HAP-1 (cell line): Measurements from ENCODE around the gene CENPB.
A peak's percentile ranks its signal among the peaks of the same experiment; 100 is the strongest.
"Not testable (repeated sequence)": the region's sequence is repeated elsewhere in the genome, so short reads cannot be mapped to it uniquely, and the experiment has no call there.

Experiments
- DNase-seq, 2 experiments: peaks; one replicate each; pipeline ENCODE4 v3.0.0-alpha.2; 2016 to 2020; ENCODE audit warnings: low spot score in 2 of 2
- H3K27me3 ChIP-seq: fragments of 250-450 bp; sonication (Bioruptor Pico); 2 replicates; pipeline ENCODE4 v1.5.1; 2020; ENCODE audit warnings: low read depth, mild to moderate bottlenecking, moderate library complexity
- H3K36me3 ChIP-seq: fragments of 250-450 bp; sonication (Bioruptor Pico); replicated peaks from 2 replicates; pipeline ENCODE4 v1.5.1; 2020; ENCODE audit warnings: mild to moderate bottlenecking
- H3K4me1 ChIP-seq: fragments of 250-450 bp; sonication (Bioruptor Pico); 2 replicates; pipeline ENCODE4 v1.5.1; 2020; ENCODE audit warnings: mild to moderate bottlenecking
- H3K4me3 ChIP-seq: fragments of 250-450 bp; sonication (Bioruptor Pico); 2 replicates; pipeline ENCODE4 v1.5.1; 2020; ENCODE audit warnings: mild to moderate bottlenecking, moderate library complexity
- H3K9me3 ChIP-seq: fragments of 250-450 bp; sonication (Bioruptor Pico); 2 replicates; pipeline ENCODE4 v1.5.1; 2020; ENCODE audit warnings: mild to moderate bottlenecking, moderate library complexity
- in situ Hi-C: fragments of 300-500 bp; cut with MboI; formaldehyde crosslinking; loops from 3 replicates; pipeline ENCODE4 v1.14.3; 2020; ENCODE audit warnings: low sequenced_read_pairs, inconsistent platforms, mixed read lengths

The CENPB gene

GRCh38 chr20:3786665-3787323, at the start of gene CENPB:
CENPB (minus strand) TSS chr20:3786740; CDS start chr20:3786483, 257 bp downstream.
- Histone ChIP-seq H3K9me3 (no peaks in the 10 kb centered on the region), H3K27me3 (no peaks in the 10 kb centered on the region), H3K4me3 (peak within 1 kb of the TSS; percentile 39), H3K36me3 (peaks cover 9% of the 10 kb centered on the region; the same call in 1 of the 2 replicates), H3K4me1 (peaks cover 6% of the 10 kb centered on the region)
- DNase-seq: peak; percentile 82 to 93
- in situ Hi-C loops: no loop called here

- in situ Hi-C loops: no loop called here
- Histone ChIP-seq H3K36me3 (no peaks in the 10 kb centered on the region), H3K9me3 (no peaks in the 10 kb centered on the region), H3K4me3 (no peak overlapping the region), H3K27me3 (no peaks in the 10 kb centered on the region), H3K4me1 (peaks cover 7% of the 10 kb centered on the region)
- DNase-seq: no peak
Measured at GRCh38 chr20:3836132-3836531, 49.6 kb upstream of the CENPB start.

GRCh38 chr20:3829891-3830290, 43.4 kb upstream of the CENPB start:
- H3K4me1 ChIP-seq, H3K9me3 ChIP-seq, in situ Hi-C loops, H3K27me3 ChIP-seq, DNase-seq, H3K4me3 ChIP-seq, H3K36me3 ChIP-seq: not testable (repeated sequence)

- no peaks in the 10 kb centered on the region for H3K27me3 ChIP-seq
- H3K36me3 ChIP-seq: peaks cover 5% of the 10 kb centered on the region
- DNase-seq: no peak
- H3K4me3 ChIP-seq: no peak overlapping the region
- in situ Hi-C loops: no loop called here
- H3K9me3 ChIP-seq: no peaks in the 10 kb centered on the region
- H3K4me1 ChIP-seq: 0 out of 2 replicates have a peak, but pooled peaks cover 2% of the 10 kb centered on the region
Measured at GRCh38 chr20:3828798-3829197, 42.3 kb upstream of the CENPB start.

GRCh38 chr20:3826420-3826819, 39.9 kb upstream of the CENPB start:
- H3K4me1 ChIP-seq: peaks cover 4% of the 10 kb centered on the region; the same call in 1 of the 2 replicates
- H3K4me3 ChIP-seq: no peak overlapping the region
- H3K27me3 ChIP-seq: no peaks in the 10 kb centered on the region
- in situ Hi-C loops: no loop called here
- DNase-seq: no peak
- peaks cover 11% of the 10 kb centered on the region for H3K36me3 ChIP-seq
- no peaks in the 10 kb centered on the region for H3K9me3 ChIP-seq

GRCh38 chr20:3825526-3825925, 39.0 kb upstream of the CENPB start:
- Histone ChIP-seq H3K9me3 (no peaks in the 10 kb centered on the region), H3K36me3 (peaks cover 11% of the 10 kb centered on the region), H3K4me1 (peaks cover 7% of the 10 kb centered on the region; the same call in 1 of the 2 replicates), H3K4me3 (no peak overlapping the region), H3K27me3 (no peaks in the 10 kb centered on the region)
- no peak for DNase-seq
- in situ Hi-C loops: no loop called here

GRCh38 chr20:3823881-3824280, 37.3 kb upstream of the CENPB start:
- no peak overlapping the region for H3K4me3 ChIP-seq
- no peaks in the 10 kb centered on the region for H3K27me3 ChIP-seq
- in situ Hi-C loops: no loop called here
- no peak for DNase-seq
- no peaks in the 10 kb centered on the region for H3K9me3 ChIP-seq
- H3K4me1 ChIP-seq: peaks cover 10% of the 10 kb centered on the region
- H3K36me3 ChIP-seq: peaks cover 11% of the 10 kb centered on the region

- no peak for DNase-seq
- Histone ChIP-seq H3K4me3 (no peak overlapping the region), H3K4me1 (peaks cover 10% of the 10 kb centered on the region), H3K36me3 (peaks cover 11% of the 10 kb centered on the region), H3K27me3 (no peaks in the 10 kb centered on the region), H3K9me3 (no peaks in the 10 kb centered on the region)
- in situ Hi-C loops: no loop called here
Measured at GRCh38 chr20:3821996-3822395, 35.5 kb upstream of the CENPB start.

- peaks cover 11% of the 10 kb centered on the region for H3K36me3 ChIP-seq
- peak overlapping the region; percentile 74 for H3K4me3 ChIP-seq
- peaks cover 10% of the 10 kb centered on the region for H3K4me1 ChIP-seq
- H3K9me3 ChIP-seq: no peaks in the 10 kb centered on the region
- DNase-seq: no peak
- in situ Hi-C loops: no loop called here
- H3K27me3 ChIP-seq: no peaks in the 10 kb centered on the region
Measured at GRCh38 chr20:3820901-3821727, 34.6 kb upstream of the CENPB start.

- peaks cover 11% of the 10 kb centered on the region for H3K36me3 ChIP-seq
- in situ Hi-C loops: no loop called here
- peaks cover 10% of the 10 kb centered on the region for H3K4me1 ChIP-seq
- H3K9me3 ChIP-seq: no peaks in the 10 kb centered on the region
- no peaks in the 10 kb centered on the region for H3K27me3 ChIP-seq
- peak; percentile 96 to 97 for DNase-seq
- peak within 1 kb of the TSS; percentile 74 for H3K4me3 ChIP-seq
Measured at GRCh38 chr20:3820048-3820900, 33.7 kb upstream of the CENPB start, which contains the start of gene AP5S1. AP5S1 (plus strand) TSS chr20:3820547; CDS start chr20:3822118, 1,571 bp downstream.

- in situ Hi-C loops: no loop called here
- no peak for DNase-seq
- peaks cover 10% of the 10 kb centered on the region for H3K4me1 ChIP-seq
Measured at GRCh38 chr20:3819411-3820047, 33.0 kb upstream of the CENPB start.

GRCh38 chr20:3818155-3819151, 31.9 kb upstream of the CENPB start:
- Histone ChIP-seq H3K27me3 (no peaks in the 10 kb centered on the region), H3K36me3 (peaks cover 6% of the 10 kb centered on the region; the same call in 1 of the 2 replicates), H3K4me3 (no peak overlapping the region), H3K4me1 (peaks cover 10% of the 10 kb centered on the region), H3K9me3 (no peaks in the 10 kb centered on the region)
- in situ Hi-C loops: no loop called here
- DNase-seq: peak; percentile 58 to 80

More at GRCh38 chr20:3819411-3820047, 33.0 kb upstream of the CENPB start:
- peaks cover 10% of the 10 kb centered on the region for H3K36me3 ChIP-seq
- H3K9me3 ChIP-seq: no peaks in the 10 kb centered on the region
- H3K27me3 ChIP-seq: no peaks in the 10 kb centered on the region
- peak overlapping the region; percentile 74 for H3K4me3 ChIP-seq
